GM12873 (cell line): ENCODE data around the gene RMI1.

Experiments used
- CTCF ChIP-seq: IDR thresholded peaks from 2 replicates; pipeline ENCODE4 v1.5.1; 2012; ENCODE audit warnings: low read depth, mild to moderate bottlenecking, moderate library complexity, low read length, control low read depth; ENCODE audit not compliant: insufficient read depth; ENCODE audit errors: missing control alignments

RMI1 gene

GRCh38 chr9:83972286-83972685 is 8.3 kb upstream of the RMI1 start:
- TF ChIP-seq CTCF = no peak

GRCh38 chr9:83975300-83975699 is 5.3 kb upstream of the RMI1 start:
- no peak for TF ChIP-seq CTCF

GRCh38 chr9:83976372-83976771 is 4.2 kb upstream of the RMI1 start:
- TF ChIP-seq CTCF = no peak

- no peak for TF ChIP-seq CTCF
These were observed 3.4 kb upstream of the RMI1 start for GRCh38 chr9:83977196-83977595.

GRCh38 chr9:83978992-83979811 is 1.4 kb upstream of the RMI1 start:
- TF ChIP-seq CTCF = no peak

- TF ChIP-seq CTCF = no peak
These were observed 702 bp upstream of the RMI1 start, which contains the start of gene HNRNPK for GRCh38 chr9:83979812-83980394. Gene HNRNPK (minus strand): TSS chr9:83980215. CDS start chr9:83978252, 1,963 bp downstream.

GRCh38 chr9:83981126-83981871 is 694 bp downstream of the RMI1 start:
- no peak for TF ChIP-seq CTCF
